Calu3 (cell line): Measurements from ENCODE around the gene VOPP1. TPM values are rescaled to one million over a fixed set of nuclear protein-coding genes. Genes with fewer than 3 reads are reported as not detected.

Experiments
- BruUV-seq: library from RNA; stranded (reverse); fragments of 400-500 nt; replicated peaks from 2 replicates; lab custom pipeline; 2021; lab: Mats Ljungman, UMichigan
- CTCF ChIA-PET: fragments of 300-600 bp; sonication (Branson Sonifier 250); formaldehyde crosslinking; loops from one replicate; lab custom pipeline; 2022; ENCODE audit warnings: antibody characterized with exemption; lab: Charles Lee
- DNase-seq: peaks from one replicate; pipeline ENCODE4 v3.0.0; 2022
- H3K27ac Mint-ChIP-seq: one replicate; pipeline ENCODE4 v1.8.0; 2022; ENCODE audit warnings: mixed read lengths; ENCODE audit not compliant: unreplicated experiment
- H3K27me3 Mint-ChIP-seq: one replicate; pipeline ENCODE4 v1.8.0; 2022; ENCODE audit warnings: mixed read lengths; ENCODE audit not compliant: unreplicated experiment
- H3K36me3 Mint-ChIP-seq: one replicate; pipeline ENCODE4 v1.8.0; 2022; ENCODE audit warnings: mild to moderate bottlenecking, moderate library complexity, mixed read lengths; ENCODE audit not compliant: insufficient read depth, unreplicated experiment
- H3K4me1 Mint-ChIP-seq: one replicate; pipeline ENCODE4 v1.8.0; 2022; ENCODE audit warnings: mild to moderate bottlenecking, low read depth, mixed read lengths; ENCODE audit not compliant: unreplicated experiment
- H3K4me3 Mint-ChIP-seq: one replicate; pipeline ENCODE4 v1.8.0; 2022; ENCODE audit warnings: mild to moderate bottlenecking, low read depth, moderate library complexity, mixed read lengths; ENCODE audit not compliant: unreplicated experiment
- H3K9me3 Mint-ChIP-seq: one replicate; pipeline ENCODE4 v1.8.0; 2022; ENCODE audit warnings: low read depth, mixed read lengths; ENCODE audit not compliant: unreplicated experiment
- CTCF ChIP-seq: fragments of 200-600 bp; IDR thresholded peaks from one replicate; pipeline ENCODE4 v1.8.0; 2022; ENCODE audit warnings: antibody characterized with exemption; ENCODE audit not compliant: unreplicated experiment
- intact Hi-C: fragments of 100-400 bp; cut with micrococcal nuclease; formaldehyde crosslinking; loops from one replicate; pipeline ENCODE4 v1.10.0; 2022; ENCODE audit not compliant: unreplicated experiment
- total RNA-seq: library from RNA; stranded (reverse); gene quantifications from 2 replicates; pipeline ENCODE4 v1.2.3, GENCODE V29; 2022

VOPP1 gene
- total RNA-seq, 1 experiment from 2014 or later = 128 TPM

GRCh38 chr7:55452971-55453370, 119.3 kb downstream of the VOPP1 start:
- no peaks in the 10 kb centered on the region for H3K4me1 Mint-ChIP-seq
- BruUV-seq = no TSS peak
- peaks cover 14% of the 10 kb centered on the region for H3K9me3 Mint-ChIP-seq
- H3K4me3 Mint-ChIP-seq = no peak overlapping the region
- CTCF ChIA-PET = no interaction called here
- H3K27ac Mint-ChIP-seq = no peak overlapping the region
- intact Hi-C loops = no loop called here
- DNase-seq = no peak
- H3K36me3 Mint-ChIP-seq = no peaks in the 10 kb centered on the region
- no peaks in the 10 kb centered on the region for H3K27me3 Mint-ChIP-seq
- TF ChIP-seq CTCF = no peak

GRCh38 chr7:55449992-55450535, 122.2 kb downstream of the VOPP1 start:
- DNase-seq = no peak
- no TSS peak for BruUV-seq
- intact Hi-C loops = no loop called here
- Mint-ChIP-seq H3K27me3 (no peaks in the 10 kb centered on the region), H3K36me3 (no peaks in the 10 kb centered on the region), H3K4me1 (no peaks in the 10 kb centered on the region), H3K27ac (no peak overlapping the region), H3K4me3 (no peak overlapping the region), H3K9me3 (no peaks in the 10 kb centered on the region)
- TF ChIP-seq CTCF = no peak
- CTCF ChIA-PET = no interaction called here

GRCh38 chr7:55449205-55449991, 122.9 kb downstream of the VOPP1 start:
- no peaks in the 10 kb centered on the region for H3K4me1 Mint-ChIP-seq
- no peaks in the 10 kb centered on the region for H3K9me3 Mint-ChIP-seq
- CTCF ChIA-PET = no interaction called here
- intact Hi-C loops = no loop called here
- no peak for TF ChIP-seq CTCF
- H3K27ac Mint-ChIP-seq = no peak overlapping the region
- H3K36me3 Mint-ChIP-seq = no peaks in the 10 kb centered on the region
- BruUV-seq = no TSS peak
- H3K4me3 Mint-ChIP-seq = no peak overlapping the region
- no peaks in the 10 kb centered on the region for H3K27me3 Mint-ChIP-seq
- DNase-seq = no peak

GRCh38 chr7:55448526-55448925, 123.8 kb downstream of the VOPP1 start:
- intact Hi-C loops = no loop called here
- H3K4me3 Mint-ChIP-seq = no peak overlapping the region
- no peaks in the 10 kb centered on the region for H3K27me3 Mint-ChIP-seq
- TF ChIP-seq CTCF = no peak
- H3K9me3 Mint-ChIP-seq = no peaks in the 10 kb centered on the region
- DNase-seq = no peak
- CTCF ChIA-PET = no interaction called here
- H3K4me1 Mint-ChIP-seq = no peaks in the 10 kb centered on the region
- no peak overlapping the region for H3K27ac Mint-ChIP-seq
- no peaks in the 10 kb centered on the region for H3K36me3 Mint-ChIP-seq
- no TSS peak for BruUV-seq
